Measurements from ENCODE around the gene ZYG11A.

Gene ZYG11A

GRCh38 chr1:52918201-52918600 lies 75.6 kb downstream of the ZYG11A start:
- H3K9me3 ChIP-seq (ENCODE audit: control insufficient read depth in 1 of 2, low read length in 2 of 2): no peaks in the 10 kb centered on the region
- H3K4me1 ChIP-seq (ENCODE audit: control insufficient read depth in 1 of 2, insufficient read depth in 2 of 2, low read length in 2 of 2): peaks cover 0 to 3% of the 10 kb centered on the region in 2 donors
- no peak overlapping the region for H3K4me3 ChIP-seq (ENCODE audit: low read depth in 1 of 2, low read length in 2 of 2)
- H3K27ac ChIP-seq (ENCODE audit: low read length): no peak overlapping the region
- H3K27me3 ChIP-seq (ENCODE audit: low read depth, low read length): no peaks in the 10 kb centered on the region
- peaks cover 0 to 11% of the 10 kb centered on the region in 2 donors for H3K36me3 ChIP-seq (ENCODE audit: control insufficient read depth in 1 of 2, insufficient read depth in 2 of 2, low read length in 2 of 2)

GRCh38 chr1:52919051-52919722 lies 76.6 kb downstream of the ZYG11A start:
- Histone ChIP-seq H3K4me1 (ENCODE audit: control insufficient read depth in 1 of 2, insufficient read depth in 2 of 2, low read length in 2 of 2) (peaks cover 0 to 3% of the 10 kb centered on the region in 2 donors), H3K27ac (ENCODE audit: low read length) (no peak overlapping the region), H3K4me3 (ENCODE audit: low read depth in 1 of 2, low read length in 2 of 2) (no peak overlapping the region), H3K27me3 (ENCODE audit: low read depth, low read length) (no peaks in the 10 kb centered on the region), H3K9me3 (ENCODE audit: control insufficient read depth in 1 of 2, low read length in 2 of 2) (no peaks in the 10 kb centered on the region), H3K36me3 (ENCODE audit: control insufficient read depth in 1 of 2, insufficient read depth in 2 of 2, low read length in 2 of 2) (peaks cover 0 to 5% of the 10 kb centered on the region in 2 donors)

GRCh38 chr1:52919723-52920483 lies 77.3 kb downstream of the ZYG11A start:
- Histone ChIP-seq H3K27ac (ENCODE audit: low read length) (no peak overlapping the region), H3K36me3 (ENCODE audit: control insufficient read depth in 1 of 2, insufficient read depth in 2 of 2, low read length in 2 of 2) (peaks cover 0 to 5% of the 10 kb centered on the region in 2 donors)

GRCh38 chr1:52920791-52921291 lies 78.3 kb downstream of the ZYG11A start:
- Histone ChIP-seq H3K27me3 (ENCODE audit: low read depth, low read length) (no peaks in the 10 kb centered on the region), H3K36me3 (ENCODE audit: control insufficient read depth in 1 of 2, insufficient read depth in 2 of 2, low read length in 2 of 2) (peaks cover 0 to 5% of the 10 kb centered on the region in 2 donors), H3K4me3 (ENCODE audit: low read depth in 1 of 2, low read length in 2 of 2) (peak overlapping the region; percentile 43 to 68), H3K4me1 (ENCODE audit: control insufficient read depth in 1 of 2, insufficient read depth in 2 of 2, low read length in 2 of 2) (peaks cover 2 to 3% of the 10 kb centered on the region in 2 donors), H3K9me3 (ENCODE audit: control insufficient read depth in 1 of 2, low read length in 2 of 2) (no peaks in the 10 kb centered on the region), H3K27ac (ENCODE audit: low read length) (peak overlapping the region; percentile 56)

More at GRCh38 chr1:52919723-52920483, 77.3 kb downstream of the ZYG11A start:
- peaks cover 0 to 3% of the 10 kb centered on the region in 2 donors for H3K4me1 ChIP-seq (ENCODE audit: control insufficient read depth in 1 of 2, insufficient read depth in 2 of 2, low read length in 2 of 2)
- no peaks in the 10 kb centered on the region for H3K27me3 ChIP-seq (ENCODE audit: low read depth, low read length)
- H3K9me3 ChIP-seq (ENCODE audit: control insufficient read depth in 1 of 2, low read length in 2 of 2): no peaks in the 10 kb centered on the region
- peak overlapping the region in 1 of 2 donors; percentile 68 for H3K4me3 ChIP-seq (ENCODE audit: low read depth in 1 of 2, low read length in 2 of 2)

- Histone ChIP-seq H3K36me3 (ENCODE audit: control insufficient read depth in 1 of 2, insufficient read depth in 2 of 2, low read length in 2 of 2) (no peaks in the 10 kb centered on the region), H3K4me3 (ENCODE audit: low read depth in 1 of 2, low read length in 2 of 2) (peak overlapping the region in 1 of 2 donors; percentile 26), H3K27ac (ENCODE audit: low read length) (no peak overlapping the region), H3K4me1 (ENCODE audit: control insufficient read depth in 1 of 2, insufficient read depth in 2 of 2, low read length in 2 of 2) (peaks cover 4% of the 10 kb centered on the region in 2 donors), H3K9me3 (ENCODE audit: control insufficient read depth in 1 of 2, low read length in 2 of 2) (no peaks in the 10 kb centered on the region), H3K27me3 (ENCODE audit: low read depth, low read length) (no peaks in the 10 kb centered on the region)
Observed at GRCh38 chr1:52925571-52926005, 83.0 kb downstream of the ZYG11A start.

GRCh38 chr1:52926864-52927211 lies 84.3 kb downstream of the ZYG11A start:
- peak overlapping the region; percentile 31 for H3K27ac ChIP-seq (ENCODE audit: low read length)

GRCh38 chr1:52927212-52928014 lies 84.9 kb downstream of the ZYG11A start, which contains the start of gene SCP2:
SCP2 (plus strand) TSS chr1:52927276; CDS start chr1:52927397, 121 bp downstream.
- Histone ChIP-seq H3K27me3 (ENCODE audit: low read depth, low read length) (no peaks in the 10 kb centered on the region), H3K27ac (ENCODE audit: low read length) (peak within 1 kb of the TSS; percentile 75), H3K4me1 (ENCODE audit: control insufficient read depth in 1 of 2, insufficient read depth in 2 of 2, low read length in 2 of 2) (peaks cover 4% of the 10 kb centered on the region in 2 donors), H3K36me3 (ENCODE audit: control insufficient read depth in 1 of 2, insufficient read depth in 2 of 2, low read length in 2 of 2) (no peaks in the 10 kb centered on the region), H3K4me3 (ENCODE audit: low read depth in 1 of 2, low read length in 2 of 2) (peak within 1 kb of the TSS; percentile 84 to 92), H3K9me3 (ENCODE audit: control insufficient read depth in 1 of 2, low read length in 2 of 2) (no peaks in the 10 kb centered on the region)

More at GRCh38 chr1:52926864-52927211, 84.3 kb downstream of the ZYG11A start:
- Histone ChIP-seq H3K27me3 (ENCODE audit: low read depth, low read length) (no peaks in the 10 kb centered on the region), H3K4me3 (ENCODE audit: low read depth in 1 of 2, low read length in 2 of 2) (peak overlapping the region; percentile 79 to 92), H3K9me3 (ENCODE audit: control insufficient read depth in 1 of 2, low read length in 2 of 2) (no peaks in the 10 kb centered on the region), H3K4me1 (ENCODE audit: control insufficient read depth in 1 of 2, insufficient read depth in 2 of 2, low read length in 2 of 2) (peaks cover 4% of the 10 kb centered on the region in 2 donors), H3K36me3 (ENCODE audit: control insufficient read depth in 1 of 2, insufficient read depth in 2 of 2, low read length in 2 of 2) (no peaks in the 10 kb centered on the region)

- no peaks in the 10 kb centered on the region for H3K9me3 ChIP-seq (ENCODE audit: control insufficient read depth in 1 of 2, low read length in 2 of 2)
- H3K27me3 ChIP-seq (ENCODE audit: low read depth, low read length): no peaks in the 10 kb centered on the region
- no peaks in the 10 kb centered on the region for H3K36me3 ChIP-seq (ENCODE audit: control insufficient read depth in 1 of 2, insufficient read depth in 2 of 2, low read length in 2 of 2)
- peak overlapping the region; percentile 84 to 92 for H3K4me3 ChIP-seq (ENCODE audit: low read depth in 1 of 2, low read length in 2 of 2)
- peak overlapping the region; percentile 75 for H3K27ac ChIP-seq (ENCODE audit: low read length)
- peaks cover 4% of the 10 kb centered on the region in 2 donors for H3K4me1 ChIP-seq (ENCODE audit: control insufficient read depth in 1 of 2, insufficient read depth in 2 of 2, low read length in 2 of 2)
Observed at GRCh38 chr1:52928015-52928404, 85.5 kb downstream of the ZYG11A start.

GRCh38 chr1:52929019-52929418 lies 86.5 kb downstream of the ZYG11A start:
- Histone ChIP-seq H3K27ac (ENCODE audit: low read length) (no peak overlapping the region), H3K36me3 (ENCODE audit: control insufficient read depth in 1 of 2, insufficient read depth in 2 of 2, low read length in 2 of 2) (no peaks in the 10 kb centered on the region), H3K9me3 (ENCODE audit: control insufficient read depth in 1 of 2, low read length in 2 of 2) (no peaks in the 10 kb centered on the region), H3K4me3 (ENCODE audit: low read depth in 1 of 2, low read length in 2 of 2) (no peak overlapping the region), H3K27me3 (ENCODE audit: low read depth, low read length) (no peaks in the 10 kb centered on the region), H3K4me1 (ENCODE audit: control insufficient read depth in 1 of 2, insufficient read depth in 2 of 2, low read length in 2 of 2) (peaks cover 4% of the 10 kb centered on the region in 2 donors)

- H3K4me1 ChIP-seq (ENCODE audit: control insufficient read depth in 1 of 2, insufficient read depth in 2 of 2, low read length in 2 of 2): no peaks in the 10 kb centered on the region
- H3K27ac ChIP-seq (ENCODE audit: low read length): no peak overlapping the region
- H3K4me3 ChIP-seq (ENCODE audit: low read depth in 1 of 2, low read length in 2 of 2): no peak overlapping the region
- H3K27me3 ChIP-seq (ENCODE audit: low read depth, low read length): no peaks in the 10 kb centered on the region
- H3K36me3 ChIP-seq (ENCODE audit: control insufficient read depth in 1 of 2, insufficient read depth in 2 of 2, low read length in 2 of 2): peaks cover 3 to 4% of the 10 kb centered on the region in 2 donors
- no peaks in the 10 kb centered on the region for H3K9me3 ChIP-seq (ENCODE audit: control insufficient read depth in 1 of 2, low read length in 2 of 2)
Observed at GRCh38 chr1:52937433-52938182, 95.0 kb downstream of the ZYG11A start.
